LNCAP (cell line): ENCODE measurements around the gene HMGCS2.

Experiments used
- TF ChIP-seq, protein P1 (sequence below): fragments of 450-650 bp; IDR thresholded peaks from 2 replicates; pipeline ENCODE4 v1.5.1; 2017; ENCODE audit warnings: mild to moderate bottlenecking

Gene HMGCS2

DNA sequence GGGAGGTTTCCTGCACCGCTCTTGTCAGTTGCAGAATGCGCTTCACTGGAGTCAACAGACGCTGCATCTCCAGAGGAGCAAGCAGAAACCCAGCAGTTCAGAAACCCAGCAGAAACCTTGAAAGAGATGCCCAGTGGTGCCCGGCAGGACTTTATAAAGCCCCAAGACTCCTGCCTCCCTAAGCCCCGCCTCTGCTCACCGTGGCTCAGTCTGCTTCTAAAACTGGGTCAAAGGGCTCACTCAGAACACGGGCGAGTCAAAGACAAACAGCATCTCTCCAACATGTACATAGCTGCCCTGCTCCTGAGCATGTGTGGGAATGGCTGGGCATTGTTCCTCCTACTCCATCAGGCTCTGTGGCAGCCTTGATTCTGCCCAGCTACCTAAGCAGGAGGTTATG is at the start of gene HMGCS2:
HMGCS2 (minus strand) TSS at position 128 of the 400 bp plus-strand sequence; CDS start at position 67, 61 bp downstream.
- TF ChIP-seq, protein P1, sequence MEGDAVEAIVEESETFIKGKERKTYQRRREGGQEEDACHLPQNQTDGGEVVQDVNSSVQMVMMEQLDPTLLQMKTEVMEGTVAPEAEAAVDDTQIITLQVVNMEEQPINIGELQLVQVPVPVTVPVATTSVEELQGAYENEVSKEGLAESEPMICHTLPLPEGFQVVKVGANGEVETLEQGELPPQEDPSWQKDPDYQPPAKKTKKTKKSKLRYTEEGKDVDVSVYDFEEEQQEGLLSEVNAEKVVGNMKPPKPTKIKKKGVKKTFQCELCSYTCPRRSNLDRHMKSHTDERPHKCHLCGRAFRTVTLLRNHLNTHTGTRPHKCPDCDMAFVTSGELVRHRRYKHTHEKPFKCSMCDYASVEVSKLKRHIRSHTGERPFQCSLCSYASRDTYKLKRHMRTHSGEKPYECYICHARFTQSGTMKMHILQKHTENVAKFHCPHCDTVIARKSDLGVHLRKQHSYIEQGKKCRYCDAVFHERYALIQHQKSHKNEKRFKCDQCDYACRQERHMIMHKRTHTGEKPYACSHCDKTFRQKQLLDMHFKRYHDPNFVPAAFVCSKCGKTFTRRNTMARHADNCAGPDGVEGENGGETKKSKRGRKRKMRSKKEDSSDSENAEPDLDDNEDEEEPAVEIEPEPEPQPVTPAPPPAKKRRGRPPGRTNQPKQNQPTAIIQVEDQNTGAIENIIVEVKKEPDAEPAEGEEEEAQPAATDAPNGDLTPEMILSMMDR: no peak

DNA sequence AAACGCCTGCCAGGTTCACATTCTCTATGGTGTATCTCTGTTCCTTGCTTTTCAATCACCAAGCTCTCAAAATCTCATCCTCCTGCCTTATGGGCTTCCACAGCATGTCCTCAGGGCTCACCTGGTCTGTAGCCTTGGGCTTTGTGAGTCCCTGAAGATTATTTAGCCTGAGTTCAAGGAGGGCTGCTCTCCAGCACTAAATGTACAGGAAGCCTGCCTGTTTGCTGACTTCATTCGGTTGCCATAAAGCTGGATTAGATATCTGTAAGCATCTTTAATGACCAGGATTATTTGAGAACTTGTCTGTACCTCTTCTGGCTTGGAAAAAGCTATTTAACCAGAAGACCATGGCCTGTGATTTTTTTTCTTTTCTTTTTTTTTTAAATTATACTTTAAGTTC is 49.5 kb upstream of the HMGCS2 start:
- TF ChIP-seq, protein P1: no peak

DNA sequence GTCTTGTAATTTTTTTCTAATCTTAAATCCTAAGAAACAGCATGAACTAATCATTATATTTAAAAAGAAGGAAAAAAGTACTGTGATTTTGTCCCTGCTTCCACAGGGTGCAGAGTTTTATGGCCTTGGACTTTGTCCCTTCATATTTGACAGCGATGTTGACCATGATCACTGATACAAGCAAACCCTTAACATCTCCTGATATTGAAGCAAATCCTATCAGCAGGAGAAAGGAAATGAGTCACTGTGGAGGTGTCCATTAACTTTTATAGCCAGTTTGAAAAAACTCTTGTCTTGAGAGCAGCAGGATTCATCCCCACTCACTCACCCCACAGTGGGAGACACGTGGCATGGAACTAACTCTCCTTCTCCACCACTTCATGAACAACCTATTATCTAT is 47.7 kb upstream of the HMGCS2 start:
- TF ChIP-seq, protein P1: no peak

DNA sequence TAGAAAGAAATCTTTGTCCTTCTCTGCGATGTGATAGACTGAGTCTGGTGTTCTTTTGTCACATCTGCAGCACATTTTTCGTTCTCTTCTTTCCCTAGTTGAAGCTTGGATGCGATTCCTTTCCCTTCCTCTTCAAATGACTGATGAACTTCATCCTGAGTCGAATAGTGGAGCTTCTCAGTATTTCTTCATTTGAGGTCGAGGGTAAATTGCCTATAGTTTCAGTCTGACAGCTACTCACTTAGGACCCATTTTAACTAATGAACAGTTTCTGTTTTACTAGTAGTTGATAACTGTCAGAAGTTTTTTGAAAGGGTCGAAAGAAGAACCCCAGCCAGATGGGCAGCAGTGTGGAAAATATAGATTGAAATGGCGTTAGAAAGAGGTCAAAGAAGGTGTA is 47.2 kb upstream of the HMGCS2 start:
- TF ChIP-seq, protein P1: no peak

DNA sequence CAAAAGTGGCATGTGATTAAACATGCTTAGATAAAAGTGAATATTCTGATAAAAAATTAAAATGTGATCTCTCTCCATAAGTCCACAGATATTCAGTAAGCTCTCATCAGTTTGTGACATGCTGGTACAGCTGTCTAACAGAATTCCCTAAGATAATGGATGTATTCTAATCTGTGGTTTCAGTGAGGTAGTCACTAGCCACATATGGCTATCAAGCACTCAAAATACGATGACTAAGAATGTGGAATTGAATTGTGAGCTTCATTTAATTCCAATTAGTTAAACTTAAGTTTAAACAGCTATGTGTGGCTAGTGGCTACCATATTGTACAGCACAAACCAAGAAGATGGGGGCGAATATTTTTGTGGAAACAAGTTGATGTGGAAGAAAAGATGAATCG is 46.7 kb upstream of the HMGCS2 start:
- TF ChIP-seq, protein P1: no peak

DNA sequence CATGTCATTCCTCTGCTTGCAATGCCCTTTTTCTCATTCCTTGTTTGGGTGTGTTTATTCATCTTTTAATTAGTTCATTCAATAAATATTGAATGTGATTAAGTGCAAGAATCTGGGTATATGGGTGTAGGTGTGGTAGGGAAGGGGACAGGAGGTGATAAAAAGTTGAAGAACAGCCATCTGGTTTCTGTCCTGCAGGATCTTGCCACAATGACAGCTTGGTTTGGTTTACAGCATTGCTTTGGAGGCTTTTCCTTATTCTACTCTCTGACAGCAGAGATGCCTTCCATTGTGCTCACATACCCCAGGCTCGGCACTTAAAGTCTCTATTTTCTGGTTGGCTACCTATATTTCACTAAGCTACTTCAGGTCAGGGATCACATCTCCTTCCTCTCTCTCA is 45.6 kb upstream of the HMGCS2 start:
- TF ChIP-seq, protein P1: no peak

DNA sequence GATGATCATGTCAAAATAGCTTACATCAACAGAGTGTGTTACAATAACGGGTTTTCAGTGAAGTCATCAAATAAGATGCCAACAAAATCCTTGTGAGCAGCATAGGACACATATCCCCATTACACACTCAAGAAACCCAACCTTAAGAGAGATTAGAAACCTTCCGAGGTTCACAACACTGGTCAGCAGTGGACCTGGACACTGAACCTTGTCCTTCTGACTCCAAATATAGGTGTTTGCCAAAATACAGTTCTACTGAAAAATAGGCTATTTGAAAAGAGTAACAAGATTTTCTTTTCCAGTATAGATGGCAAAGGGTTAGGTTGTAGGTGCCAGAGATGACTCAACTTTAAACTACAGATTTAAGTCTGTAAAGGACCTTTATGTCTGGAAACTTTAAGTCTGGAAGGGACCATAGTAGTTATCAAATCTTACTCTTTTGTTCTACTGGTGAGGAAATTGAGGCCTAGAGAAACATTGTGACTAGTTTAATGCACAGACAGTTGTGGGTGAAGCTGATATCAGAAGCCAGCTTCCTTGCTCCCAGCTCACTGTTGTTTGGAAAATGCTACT is 43.4 kb upstream of the HMGCS2 start:
- TF ChIP-seq, protein P1: no peak

DNA sequence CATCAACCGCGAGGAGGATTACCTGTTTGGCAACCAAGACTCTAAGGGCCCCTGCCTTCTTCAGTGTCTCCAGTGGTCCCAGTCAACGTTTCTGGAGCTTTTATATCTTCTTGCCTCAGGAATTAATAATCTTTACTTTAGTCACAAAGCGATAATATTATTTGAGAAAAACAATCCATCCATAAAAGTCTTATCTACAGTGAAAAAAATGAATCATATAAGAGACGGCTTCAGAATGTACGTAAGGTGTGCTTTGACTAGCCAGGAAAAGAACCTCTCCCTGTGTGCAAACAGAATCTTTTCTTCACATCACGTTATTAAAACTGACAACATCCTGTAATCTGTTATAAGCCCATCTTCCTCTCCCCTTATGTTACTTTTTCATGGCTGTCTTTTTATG is 42.7 kb upstream of the HMGCS2 start, which contains the start of gene REG4:
REG4 (minus strand) TSS at position 74 of the 400 bp plus-strand sequence. CDS start 2,691 bp downstream, outside the sequence.
- TF ChIP-seq, protein P1: no peak
